Subcutaneous abdominal adipose tissue (tissue), 5 donors: ENCODE measurements around the gene BMP7.

Source experiments
- H3K27ac ChIP-seq: one replicate; pipeline ENCODE4 v1.7.0; 2013; ENCODE audit warnings: low read depth, mild to moderate bottlenecking, inconsistent platforms, low read length, moderate library complexity
- H3K27me3 ChIP-seq, 5 donors: one replicate each; pipeline ENCODE4 v1.7.0; 2013; ENCODE audit warnings: low read length in 5 of 5, inconsistent platforms in 1 of 5; ENCODE audit not compliant: control insufficient read depth in 5 of 5, insufficient read depth in 4 of 5
- H3K36me3 ChIP-seq, 5 donors: one replicate each; pipeline ENCODE4 v1.7.0; 2013; ENCODE audit warnings: low read length in 5 of 5; ENCODE audit not compliant: control insufficient read depth in 5 of 5, insufficient read depth in 5 of 5
- H3K4me1 ChIP-seq, 5 donors: one replicate each; pipeline ENCODE4 v1.7.0; 2013; ENCODE audit warnings: low read length in 5 of 5, mild to moderate bottlenecking in 3 of 5, moderate library complexity in 1 of 5; ENCODE audit not compliant: control insufficient read depth in 5 of 5, insufficient read depth in 5 of 5
- H3K4me3 ChIP-seq, 5 donors: one replicate each; pipeline ENCODE4 v1.7.0; 2013; ENCODE audit warnings: low read length in 5 of 5, low read depth in 1 of 5
- H3K9ac ChIP-seq, 5 donors: one replicate each; pipeline ENCODE4 v1.7.0; 2013; ENCODE audit warnings: low read length in 5 of 5, mild to moderate bottlenecking in 4 of 5, moderate library complexity in 3 of 5
- H3K9me3 ChIP-seq, 5 donors: one replicate each; pipeline ENCODE4 v1.7.0; 2013; ENCODE audit warnings: low read length in 5 of 5; ENCODE audit not compliant: control insufficient read depth in 5 of 5
- donor health status: healthy.
- donor health status: healthy.
- donor health status: healthy.
- donor health status: healthy.
- donor health status: healthy.

The BMP7 gene

GRCh38 chr20:57266291-57267157 lies at the start of gene BMP7:
Gene BMP7 (minus strand): TSS chr20:57266641. CDS start chr20:57266122, 519 bp downstream.
- Histone ChIP-seq H3K9me3 (no peaks in the 10 kb centered on the region), H3K36me3 (no peaks in the 10 kb centered on the region), H3K4me1 (peaks cover 0 to 5% (median 0%) of the 10 kb centered on the region in 5 donors), H3K27ac (no peak within 1 kb of the TSS), H3K27me3 (peaks cover 27 to 67% (median 52%) of the 10 kb centered on the region in 5 donors), H3K4me3 (peak within 1 kb of the TSS in 4 of 5 donors; percentile 16 to 39 (median 22)), H3K9ac (no peak within 1 kb of the TSS)

GRCh38 chr20:57315976-57316480 lies 49.6 kb upstream of the BMP7 start:
- peaks cover 0 to 17% (median 4%) of the 10 kb centered on the region in 5 donors for H3K27me3 ChIP-seq
- no peaks in the 10 kb centered on the region for H3K36me3 ChIP-seq
- no peaks in the 10 kb centered on the region for H3K4me1 ChIP-seq
- no peaks in the 10 kb centered on the region for H3K9me3 ChIP-seq
- H3K9ac ChIP-seq: no peak overlapping the region
- H3K4me3 ChIP-seq: no peak overlapping the region
- H3K27ac ChIP-seq: no peak overlapping the region

- Histone ChIP-seq H3K9ac (no peak overlapping the region), H3K4me3 (no peak overlapping the region), H3K27ac (no peak overlapping the region), H3K36me3 (no peaks in the 10 kb centered on the region), H3K4me1 (no peaks in the 10 kb centered on the region), H3K27me3 (peaks cover 0 to 19% (median 4%) of the 10 kb centered on the region in 5 donors), H3K9me3 (no peaks in the 10 kb centered on the region)
Observed at GRCh38 chr20:57315083-57315975, 48.9 kb upstream of the BMP7 start.

- Histone ChIP-seq H3K36me3 (no peaks in the 10 kb centered on the region), H3K9ac (no peak overlapping the region), H3K4me1 (peaks cover 0 to 13% (median 7%) of the 10 kb centered on the region in 5 donors), H3K4me3 (no peak overlapping the region), H3K27me3 (peaks cover 0 to 22% (median 9%) of the 10 kb centered on the region in 5 donors), H3K27ac (no peak overlapping the region), H3K9me3 (no peaks in the 10 kb centered on the region)
Observed at GRCh38 chr20:57313951-57314350, 47.5 kb upstream of the BMP7 start.

- Histone ChIP-seq H3K27ac (no peak overlapping the region), H3K9ac (no peak overlapping the region), H3K4me1 (peaks cover 0 to 18% (median 9%) of the 10 kb centered on the region in 5 donors), H3K27me3 (peaks cover 4 to 25% (median 9%) of the 10 kb centered on the region in 5 donors), H3K4me3 (no peak overlapping the region), H3K36me3 (no peaks in the 10 kb centered on the region), H3K9me3 (no peaks in the 10 kb centered on the region)
Observed at GRCh38 chr20:57313230-57313629, 46.8 kb upstream of the BMP7 start.

GRCh38 chr20:57312138-57312537 lies 45.7 kb upstream of the BMP7 start:
- Histone ChIP-seq H3K9ac (no peak overlapping the region), H3K36me3 (no peaks in the 10 kb centered on the region), H3K9me3 (no peaks in the 10 kb centered on the region), H3K27me3 (peaks cover 4 to 25% (median 7%) of the 10 kb centered on the region in 5 donors), H3K4me1 (peaks cover 0 to 18% (median 9%) of the 10 kb centered on the region in 5 donors), H3K27ac (no peak overlapping the region), H3K4me3 (no peak overlapping the region)

GRCh38 chr20:57310821-57311514 lies 44.5 kb upstream of the BMP7 start:
- no peak overlapping the region for H3K27ac ChIP-seq
- peaks cover 0 to 18% (median 9%) of the 10 kb centered on the region in 5 donors for H3K4me1 ChIP-seq
- no peaks in the 10 kb centered on the region for H3K36me3 ChIP-seq
- peaks cover 4 to 25% (median 8%) of the 10 kb centered on the region in 5 donors for H3K27me3 ChIP-seq
- H3K9ac ChIP-seq: no peak overlapping the region
- H3K9me3 ChIP-seq: no peaks in the 10 kb centered on the region
- H3K4me3 ChIP-seq: no peak overlapping the region

- H3K4me1 ChIP-seq: peaks cover 0 to 18% (median 9%) of the 10 kb centered on the region in 5 donors
- no peak overlapping the region for H3K27ac ChIP-seq
- H3K27me3 ChIP-seq: peaks cover 4 to 25% (median 10%) of the 10 kb centered on the region in 5 donors
- H3K9ac ChIP-seq: no peak overlapping the region
- H3K36me3 ChIP-seq: no peaks in the 10 kb centered on the region
- H3K9me3 ChIP-seq: no peaks in the 10 kb centered on the region
- no peak overlapping the region for H3K4me3 ChIP-seq
Observed at GRCh38 chr20:57309544-57310115, 43.2 kb upstream of the BMP7 start.
